GM12865 (cell line): ENCODE data around the gene RHOF.

Source experiments
- DNase-seq: peaks from one replicate; pipeline ENCODE4 v3.0.0; 2010; ENCODE audit warnings: low read depth
- H3K4me3 ChIP-seq: 2 replicates; pipeline ENCODE4 v1.5.1; 2011; ENCODE audit warnings: mild to moderate bottlenecking, low read depth, low read length, control low read depth
- TF ChIP-seq, protein P1 (sequence below): IDR thresholded peaks from 2 replicates; pipeline ENCODE4 v1.5.1; 2011; ENCODE audit warnings: low read length, control low read depth, low read depth, inconsistent platforms; ENCODE audit not compliant: insufficient read depth; ENCODE audit errors: missing control alignments

RHOF gene

DNA sequence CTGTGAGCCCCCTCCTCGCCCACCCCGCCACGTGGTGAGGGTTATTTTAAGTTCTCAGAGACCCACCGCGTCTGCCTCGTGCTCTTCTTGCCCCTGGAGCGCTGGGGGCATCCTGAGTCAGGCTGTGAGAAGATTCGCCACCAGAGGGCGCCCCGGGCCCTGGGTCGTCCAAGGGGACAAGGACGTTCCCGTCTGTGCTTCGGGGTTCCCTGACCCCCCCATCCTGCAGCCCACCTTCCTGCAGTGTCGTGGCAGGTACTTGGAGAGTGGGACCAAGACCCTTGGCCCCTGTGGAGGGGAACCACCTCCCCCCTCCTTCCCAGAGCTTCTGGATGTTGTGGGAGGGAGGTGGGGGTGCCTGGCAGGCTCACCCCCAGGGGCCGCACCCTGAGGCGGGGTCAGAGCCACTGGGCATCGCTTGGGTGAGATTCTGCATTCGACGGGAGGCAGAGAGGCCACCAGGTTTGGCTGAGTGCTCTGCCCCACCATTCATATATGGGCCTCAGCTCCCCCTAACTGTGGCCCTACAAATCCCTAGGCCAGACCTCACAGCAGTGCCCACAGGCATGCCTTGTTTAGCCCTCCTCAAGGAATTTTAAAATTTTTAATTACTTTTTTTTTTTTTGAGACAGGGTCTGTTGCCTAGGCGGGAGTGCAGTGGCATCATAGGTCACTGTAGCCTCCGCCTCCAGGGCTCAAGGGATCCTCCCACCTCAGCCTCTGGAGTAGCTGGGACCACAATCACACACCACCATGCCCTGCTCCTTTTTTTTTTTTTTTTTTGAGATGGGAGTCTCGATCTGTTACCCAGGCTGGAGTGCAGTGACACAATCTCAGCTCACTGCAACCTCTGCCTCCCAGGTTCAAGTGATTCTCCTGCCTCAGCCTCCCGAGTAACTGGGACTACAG lies 17.0 kb downstream of the RHOF start:
- TF ChIP-seq, protein P1, sequence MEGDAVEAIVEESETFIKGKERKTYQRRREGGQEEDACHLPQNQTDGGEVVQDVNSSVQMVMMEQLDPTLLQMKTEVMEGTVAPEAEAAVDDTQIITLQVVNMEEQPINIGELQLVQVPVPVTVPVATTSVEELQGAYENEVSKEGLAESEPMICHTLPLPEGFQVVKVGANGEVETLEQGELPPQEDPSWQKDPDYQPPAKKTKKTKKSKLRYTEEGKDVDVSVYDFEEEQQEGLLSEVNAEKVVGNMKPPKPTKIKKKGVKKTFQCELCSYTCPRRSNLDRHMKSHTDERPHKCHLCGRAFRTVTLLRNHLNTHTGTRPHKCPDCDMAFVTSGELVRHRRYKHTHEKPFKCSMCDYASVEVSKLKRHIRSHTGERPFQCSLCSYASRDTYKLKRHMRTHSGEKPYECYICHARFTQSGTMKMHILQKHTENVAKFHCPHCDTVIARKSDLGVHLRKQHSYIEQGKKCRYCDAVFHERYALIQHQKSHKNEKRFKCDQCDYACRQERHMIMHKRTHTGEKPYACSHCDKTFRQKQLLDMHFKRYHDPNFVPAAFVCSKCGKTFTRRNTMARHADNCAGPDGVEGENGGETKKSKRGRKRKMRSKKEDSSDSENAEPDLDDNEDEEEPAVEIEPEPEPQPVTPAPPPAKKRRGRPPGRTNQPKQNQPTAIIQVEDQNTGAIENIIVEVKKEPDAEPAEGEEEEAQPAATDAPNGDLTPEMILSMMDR: peak; percentile 91
- peak; percentile 88 for DNase-seq
- no peak overlapping the region for H3K4me3 ChIP-seq

DNA sequence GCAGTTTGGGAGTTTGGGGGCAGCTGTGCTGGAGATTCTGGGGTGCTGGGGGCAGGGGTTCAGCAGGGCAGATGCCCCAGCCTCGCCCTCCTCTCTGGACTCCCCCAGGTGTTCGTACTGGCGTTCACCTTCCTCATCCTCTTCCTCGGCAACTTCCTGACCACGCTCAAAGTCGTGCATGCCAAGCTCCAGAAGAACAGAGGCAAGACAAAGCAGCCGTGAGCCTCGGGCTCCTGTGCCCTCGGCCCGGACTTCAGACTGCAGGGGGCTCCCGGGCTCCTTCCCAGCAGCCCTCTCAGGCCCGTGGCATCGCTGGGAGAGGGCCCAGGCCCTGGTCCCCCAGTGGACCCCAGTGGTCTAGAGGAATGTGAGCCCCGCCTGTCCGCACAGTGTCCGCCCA lies 18.0 kb downstream of the RHOF start:
- TF ChIP-seq, protein P1: no peak
- no peak for DNase-seq

DNA sequence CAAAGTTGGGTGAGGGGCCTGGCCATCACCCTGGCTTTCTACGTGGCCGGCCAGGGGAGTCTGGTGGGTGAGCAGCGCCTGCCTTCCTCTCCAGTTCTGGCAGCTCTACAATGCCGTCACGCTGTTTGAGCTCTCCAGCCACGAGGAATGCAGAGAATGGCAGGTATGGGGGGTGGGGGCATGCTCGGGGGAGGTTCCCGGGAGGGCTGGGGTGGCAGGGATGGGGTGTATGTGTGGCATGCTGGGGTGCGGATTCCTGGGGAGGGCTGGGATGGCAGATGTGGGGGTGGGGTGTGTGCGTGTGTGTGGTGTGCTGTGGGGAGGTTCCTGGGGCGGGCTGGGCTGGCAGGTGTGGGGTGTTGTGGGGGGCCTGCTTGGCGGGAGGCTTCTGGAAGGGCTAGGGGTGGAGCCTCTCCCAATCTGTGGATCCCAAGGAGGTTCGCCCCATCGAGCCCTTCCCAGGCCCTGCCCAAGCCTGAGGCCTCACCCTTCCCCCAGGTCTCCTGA lies 18.5 kb downstream of the RHOF start:
- no peak for DNase-seq
- TF ChIP-seq, protein P1: no peak
- H3K4me3 ChIP-seq: no peak overlapping the region

More for the DNA sequence above, 18.0 kb downstream of the RHOF start:
- H3K4me3 ChIP-seq: no peak overlapping the region

DNA sequence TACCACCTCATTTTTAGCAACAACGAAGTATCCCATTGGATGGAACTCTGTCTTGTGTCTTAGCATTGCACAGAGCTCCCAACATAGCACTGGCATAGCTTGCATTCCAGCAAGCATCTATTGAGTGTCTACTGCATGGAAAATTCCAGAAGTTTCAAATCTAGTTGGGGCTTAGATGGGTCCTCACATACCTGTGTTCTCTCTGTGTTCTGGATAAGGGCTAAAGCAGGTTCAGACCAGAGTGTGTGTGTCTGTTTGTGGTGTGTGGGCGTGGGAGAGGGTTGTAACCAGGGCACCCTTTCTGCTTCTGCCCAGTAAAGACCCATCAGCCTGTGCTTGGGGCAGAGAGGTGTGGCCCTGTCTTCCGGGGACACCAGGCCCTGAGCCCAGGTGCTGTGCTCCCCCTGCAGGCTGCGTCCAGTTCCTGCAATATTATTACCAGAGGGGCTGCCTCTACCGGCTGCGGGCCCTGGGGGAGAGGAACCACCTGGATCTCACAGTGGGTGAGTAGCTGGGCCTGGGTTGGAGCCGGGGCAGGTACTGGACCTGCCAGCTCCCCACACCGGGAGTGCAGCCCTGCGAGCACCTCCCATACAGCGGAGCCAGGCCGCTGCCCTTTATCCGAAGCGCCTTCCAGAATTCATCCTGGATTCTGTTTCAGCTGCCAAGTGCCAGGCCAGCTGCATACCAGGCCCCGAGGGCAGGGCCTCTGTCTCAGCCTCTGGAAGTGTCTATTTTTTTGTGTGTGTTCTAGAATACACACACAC lies 20.3 kb downstream of the RHOF start:
- no peak overlapping the region for H3K4me3 ChIP-seq
- TF ChIP-seq, protein P1: peak; percentile 87
- DNase-seq: peak; percentile 90

DNA sequence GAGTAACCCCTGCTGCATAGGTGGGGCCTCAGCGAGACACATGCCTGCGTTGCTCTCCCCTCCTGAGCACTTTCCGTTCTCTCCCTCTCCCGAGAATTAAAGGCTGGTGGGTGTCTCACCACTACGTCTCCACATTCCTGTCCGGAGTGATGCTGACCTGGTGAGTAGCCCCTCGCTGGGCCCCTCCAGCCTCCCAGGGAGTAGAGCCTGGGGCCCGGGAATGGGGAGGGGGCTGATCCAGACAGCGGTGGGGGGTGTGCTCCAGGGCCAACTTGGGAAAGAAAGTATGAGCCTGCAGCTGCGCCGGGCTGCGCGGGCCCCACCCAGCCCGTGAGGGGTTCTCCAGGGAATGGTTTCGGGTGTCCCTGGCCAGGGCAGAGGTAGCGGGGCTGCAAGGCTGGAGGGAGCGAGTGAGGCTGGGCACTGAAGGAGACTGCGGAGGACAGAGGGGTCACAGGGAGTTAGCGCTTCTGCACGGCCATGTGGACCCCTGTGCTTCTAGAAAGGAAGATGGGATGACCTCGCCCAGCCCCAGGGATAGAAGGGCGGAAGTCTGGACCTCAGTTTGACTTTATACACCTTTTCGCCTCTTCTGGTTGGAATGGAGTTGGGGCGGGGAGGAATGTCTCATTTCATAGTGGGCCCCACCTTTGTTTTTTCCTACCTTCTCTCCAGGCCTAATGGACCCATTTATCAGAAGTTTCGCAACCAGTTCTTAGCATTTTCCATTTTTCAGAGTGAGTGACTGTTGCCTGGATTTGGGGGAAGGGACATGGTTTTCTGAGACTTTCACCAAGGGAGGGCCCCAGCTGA lies 22.5 kb downstream of the RHOF start:
- DNase-seq: no peak
- TF ChIP-seq, protein P1: no peak
- no peak overlapping the region for H3K4me3 ChIP-seq

DNA sequence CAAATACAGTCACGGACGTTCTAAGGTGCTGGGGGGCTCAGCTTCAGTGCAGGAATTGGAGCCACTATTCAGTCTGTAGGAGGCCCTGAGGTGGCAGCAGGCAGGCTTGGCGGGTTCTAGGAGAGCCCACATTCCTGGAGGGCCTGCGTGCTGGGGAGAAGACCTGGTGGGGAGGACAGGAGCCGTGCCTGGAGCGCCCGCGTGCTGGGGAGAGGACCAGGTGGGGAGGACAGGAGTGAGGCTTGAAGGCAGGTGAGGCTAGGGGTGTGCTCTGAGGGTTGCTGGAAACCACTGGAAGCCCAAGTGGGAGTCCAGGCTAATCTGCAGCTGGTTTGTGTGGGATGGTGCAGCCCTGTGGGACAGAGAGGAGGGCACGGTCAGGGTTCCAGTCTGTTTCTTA lies 23.1 kb downstream of the RHOF start:
- no peak for DNase-seq
- TF ChIP-seq, protein P1: no peak
- H3K4me3 ChIP-seq: no peak overlapping the region
